HEK293T (cell line): ENCODE results near the gene PEX10.

ENCODE experiments used
- BHLHE40 ChIP-seq: fragments of 450-650 bp; IDR thresholded peaks from 2 replicates; pipeline ENCODE4 v1.6.1; 2016; ENCODE audit warnings: mild to moderate bottlenecking, moderate library complexity, borderline replicate concordance
- CTBP1 ChIP-seq: fragments of 450-650 bp; IDR thresholded peaks from 2 replicates; pipeline ENCODE4 v1.6.1; 2016; ENCODE audit warnings: borderline replicate concordance
- ELF4 ChIP-seq: fragments of 450-650 bp; IDR thresholded peaks from 2 replicates; pipeline ENCODE4 v1.6.1; 2017; ENCODE audit warnings: antibody characterized with exemption
- FOXK2 ChIP-seq: fragments of 450-650 bp; IDR thresholded peaks from 2 replicates; pipeline ENCODE4 v1.6.1; 2016; ENCODE audit warnings: mild to moderate bottlenecking
- FOXM1 ChIP-seq: fragments of 450-650 bp; IDR thresholded peaks from 2 replicates; pipeline ENCODE4 v1.6.1; 2017; ENCODE audit warnings: mild to moderate bottlenecking, borderline replicate concordance
- HDGF ChIP-seq: fragments of 450-650 bp; IDR thresholded peaks from 2 replicates; pipeline ENCODE4 v1.6.1; 2017; ENCODE audit warnings: antibody characterized with exemption, borderline replicate concordance
- L3MBTL2 ChIP-seq: fragments of 450-650 bp; conservative IDR thresholded peaks from 2 replicates; pipeline ENCODE4 v1.6.1; 2016; ENCODE audit warnings: mild to moderate bottlenecking
- LEF1 ChIP-seq: fragments of 450-650 bp; IDR thresholded peaks from 2 replicates; pipeline ENCODE4 v1.6.1; 2017; ENCODE audit warnings: mild to moderate bottlenecking, borderline replicate concordance
- NFRKB ChIP-seq: fragments of 450-650 bp; IDR thresholded peaks from 2 replicates; pipeline ENCODE4 v1.6.1; 2016; ENCODE audit warnings: mild to moderate bottlenecking, moderate library complexity
- SP1 ChIP-seq: fragments of 450-650 bp; IDR thresholded peaks from 2 replicates; pipeline ENCODE4 v1.6.1; 2017
- SUZ12 ChIP-seq: fragments of 450-650 bp; IDR thresholded peaks from 2 replicates; pipeline ENCODE4 v1.6.1; 2016; ENCODE audit warnings: mild to moderate bottlenecking
- TARDBP ChIP-seq: fragments of 450-650 bp; IDR thresholded peaks from 2 replicates; pipeline ENCODE4 v1.6.1; 2016
- ZNF384 ChIP-seq: fragments of 450-650 bp; IDR thresholded peaks from 2 replicates; pipeline ENCODE4 v1.6.1; 2016
- TF ChIP-seq, protein P1 (sequence below): fragments of 450-650 bp; IDR thresholded peaks from 2 replicates; pipeline ENCODE4 v1.6.1; 2016

DNA sequence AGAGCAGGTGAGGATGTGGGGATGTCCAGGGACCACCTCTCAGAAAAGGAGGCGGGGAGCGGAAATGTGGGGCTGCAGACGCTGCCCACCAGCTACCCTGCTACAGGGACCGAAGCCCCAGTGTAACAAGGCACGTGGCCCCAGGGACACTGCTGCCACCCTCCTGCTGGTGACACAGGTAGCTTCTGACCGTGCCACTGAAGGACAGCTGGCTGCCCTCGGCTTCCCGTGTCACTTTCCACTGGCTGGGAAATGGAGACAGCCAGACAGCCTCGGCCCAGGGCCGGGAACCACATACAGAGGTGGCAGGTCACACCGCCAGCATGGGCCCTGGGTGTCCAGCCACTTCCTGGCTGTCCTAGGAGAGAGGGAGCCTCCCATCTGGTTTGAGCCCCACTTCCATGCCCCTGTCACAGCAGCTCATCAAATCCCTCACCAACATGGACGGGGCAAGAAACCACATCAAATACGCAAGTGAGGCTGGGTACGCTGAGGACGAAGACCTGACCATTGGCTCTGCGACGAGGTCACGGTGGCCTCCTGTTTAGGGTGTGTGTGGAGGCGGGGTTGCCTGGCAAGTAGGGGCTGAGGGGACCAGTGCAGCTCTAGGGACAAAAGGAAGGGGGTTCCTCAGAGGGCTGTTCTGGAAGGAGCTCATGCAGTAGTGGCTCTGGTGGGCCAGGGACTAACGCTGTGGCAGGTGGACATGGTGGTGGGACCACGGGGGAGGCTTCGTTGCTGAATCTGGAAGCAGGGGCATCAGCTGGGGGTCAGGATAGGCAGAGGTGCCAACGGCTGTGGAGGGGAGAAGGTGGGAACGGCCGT is 5.0 kb downstream of the PEX10 start:
- no peak for TF ChIP-seq L3MBTL2
- TF ChIP-seq ELF4, result no peak
- TF ChIP-seq, protein P1, sequence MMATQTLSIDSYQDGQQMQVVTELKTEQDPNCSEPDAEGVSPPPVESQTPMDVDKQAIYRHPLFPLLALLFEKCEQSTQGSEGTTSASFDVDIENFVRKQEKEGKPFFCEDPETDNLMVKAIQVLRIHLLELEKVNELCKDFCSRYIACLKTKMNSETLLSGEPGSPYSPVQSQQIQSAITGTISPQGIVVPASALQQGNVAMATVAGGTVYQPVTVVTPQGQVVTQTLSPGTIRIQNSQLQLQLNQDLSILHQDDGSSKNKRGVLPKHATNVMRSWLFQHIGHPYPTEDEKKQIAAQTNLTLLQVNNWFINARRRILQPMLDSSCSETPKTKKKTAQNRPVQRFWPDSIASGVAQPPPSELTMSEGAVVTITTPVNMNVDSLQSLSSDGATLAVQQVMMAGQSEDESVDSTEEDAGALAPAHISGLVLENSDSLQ, result no peak
- TF ChIP-seq SP1, result no peak
- no peak for TF ChIP-seq FOXM1
- TF ChIP-seq LEF1, result no peak
- no peak for TF ChIP-seq TARDBP
- no peak for TF ChIP-seq FOXK2
- no peak for TF ChIP-seq NFRKB
- TF ChIP-seq BHLHE40, result no peak
- no peak for TF ChIP-seq SUZ12
- TF ChIP-seq CTBP1, result no peak
- TF ChIP-seq ZNF384, result no peak
- TF ChIP-seq HDGF, result no peak
